PC-9 (cell line): Measurements from ENCODE around the gene AKR1C1. TPM values are rescaled to one million over a fixed set of nuclear protein-coding genes. Genes with fewer than 3 reads are reported as not detected.
"Not testable (repeated sequence)": the region's sequence is repeated elsewhere in the genome, so short reads cannot be mapped to it uniquely, and the experiment has no call there.

Experiments used
- BruUV-seq: library from RNA; stranded (reverse); fragments of 400-500 nt; replicated peaks from 2 replicates; lab custom pipeline; 2021; lab: Mats Ljungman, UMichigan
- CTCF ChIA-PET: fragments of 300-600 bp; sonication (Branson Sonifier 250); formaldehyde crosslinking; loops from one replicate; lab custom pipeline; 2022; ENCODE audit warnings: antibody characterized with exemption; lab: Charles Lee
- POLR2A ChIA-PET: fragments of 300-600 bp; sonication (Branson Sonifier 250); formaldehyde crosslinking; loops from one replicate; lab custom pipeline; 2022; ENCODE audit warnings: antibody characterized with exemption; ENCODE audit not compliant: unreplicated experiment; lab: Charles Lee
- DNase-seq, 2 experiments: peaks; one replicate each; pipeline versions ENCODE4 v3.0.0 to v3.0.0-alpha.2; 2015 to 2022; ENCODE audit warnings: mixed read lengths in 1 of 2
- H2AFZ ChIP-seq: fragments of 200-600 bp; sonication (generic); 2 replicates; pipeline ENCODE4 v1.8.1; 2017; ENCODE audit warnings: antibody characterized with exemption
- H3F3A ChIP-seq: fragments of 200-600 bp; sonication (generic); 2 replicates; pipeline ENCODE4 v1.8.1; 2017; ENCODE audit warnings: antibody characterized with exemption, mild to moderate bottlenecking, low read depth; ENCODE audit not compliant: insufficient read depth
- H3K27ac ChIP-seq: fragments of 200-600 bp; sonication (generic); 2 replicates; pipeline ENCODE4 v1.6.1; 2016; ENCODE audit warnings: mixed run types
- H3K27me3 ChIP-seq: fragments of 200-600 bp; sonication (generic); 2 replicates; pipeline ENCODE4 v1.6.1; 2016; ENCODE audit warnings: low read depth, mixed run types; ENCODE audit not compliant: insufficient read depth
- H3K36me3 ChIP-seq: fragments of 200-600 bp; sonication (generic); 2 replicates; pipeline ENCODE4 v1.6.1; 2016; ENCODE audit warnings: low read depth, mixed run types
- H3K4me1 ChIP-seq: fragments of 200-600 bp; sonication (generic); replicated peaks from 2 replicates; pipeline ENCODE4 v1.6.1; 2016; ENCODE audit warnings: mixed run types; ENCODE audit not compliant: insufficient read depth
- H3K4me2 ChIP-seq: fragments of 200-600 bp; sonication (generic); 2 replicates; pipeline ENCODE4 v1.6.1; 2017; ENCODE audit warnings: mixed run types
- H3K4me3 ChIP-seq: fragments of 200-600 bp; sonication (generic); 2 replicates; pipeline ENCODE4 v1.6.1; 2016; ENCODE audit warnings: mixed run types
- H3K79me2 ChIP-seq: fragments of 200-600 bp; sonication (generic); 2 replicates; pipeline ENCODE4 v1.6.1; 2017; ENCODE audit warnings: low read depth, mixed run types
- H3K9me2 ChIP-seq: fragments of 200-600 bp; sonication (generic); 2 replicates; pipeline ENCODE4 v1.8.1; 2017; ENCODE audit warnings: mild to moderate bottlenecking; ENCODE audit not compliant: insufficient read depth
- H3K9me3 ChIP-seq: fragments of 200-600 bp; sonication (generic); 2 replicates; pipeline ENCODE4 v1.8.1; 2016; ENCODE audit warnings: low read depth; ENCODE audit not compliant: insufficient read depth
- H4K20me1 ChIP-seq: fragments of 200-600 bp; sonication (generic); 2 replicates; pipeline ENCODE4 v1.8.1; 2017; ENCODE audit not compliant: insufficient read depth
- intact Hi-C: fragments of 100-400 bp; cut with micrococcal nuclease; formaldehyde crosslinking; loops from one replicate; pipeline ENCODE4 v1.10.0; 2022; ENCODE audit not compliant: unreplicated experiment
- total RNA-seq: library from RNA; stranded (reverse); gene quantifications from 2 replicates; pipeline ENCODE4 v1.2.3, GENCODE V29; 2021

The AKR1C1 gene
- total RNA-seq, 1 experiment from 2014 or later: 1,313 TPM

- not testable (repeated sequence) for H3F3A ChIP-seq, H3K36me3 ChIP-seq, H3K4me1 ChIP-seq, H3K9me3 ChIP-seq, H2AFZ ChIP-seq, BruUV-seq, H4K20me1 ChIP-seq, H3K27me3 ChIP-seq, H3K9me2 ChIP-seq, DNase-seq
- ChIA-PET CTCF (interaction anchor here (0.6 kb wide), 1 partner anchor 114 kb away, joined by 3 read pairs; no protein-coding TSS in a partner anchor), POLR2A (interaction anchor here (0.7 kb wide), 3 partner anchors 19 to 880 kb away, joined by 3 to 4 read pairs (median 4); no protein-coding TSS in a partner anchor)
- Histone ChIP-seq H3K79me2 (peaks cover 45% of the 10 kb centered on the region), H3K4me3 (peak overlapping the region; percentile 64), H3K27ac (0 out of 2 replicates have a peak overlapping the region, but pooled peaks have one; percentile 9), H3K4me2 (peak overlapping the region; percentile 71)
- intact Hi-C loops: loop anchor here (1.0 to 2.0 kb wide), 2 partner anchors 19 to 116 kb away; no protein-coding TSS in a partner anchor
Observed at GRCh38 chr10:4965763-4966162, 2.5 kb downstream of the AKR1C1 start.

GRCh38 chr10:4967189-4967588 lies 4.0 kb downstream of the AKR1C1 start:
- CTCF ChIA-PET, H2AFZ ChIP-seq, DNase-seq, BruUV-seq, H3K4me1 ChIP-seq, H3K27ac ChIP-seq, intact Hi-C loops, H3K27me3 ChIP-seq, H3K36me3 ChIP-seq, POLR2A ChIA-PET, H3K9me2 ChIP-seq, H3F3A ChIP-seq, H3K9me3 ChIP-seq, H4K20me1 ChIP-seq: not testable (repeated sequence)
- Histone ChIP-seq H3K4me3 (0 out of 2 replicates have a peak overlapping the region, but pooled peaks have one; percentile 31), H3K79me2 (peaks cover 45% of the 10 kb centered on the region), H3K4me2 (peak overlapping the region; percentile 71; the same call in 1 of the 2 replicates)

GRCh38 chr10:4969289-4969688 lies 6.1 kb downstream of the AKR1C1 start:
- H3F3A ChIP-seq, H3K4me1 ChIP-seq, H2AFZ ChIP-seq, DNase-seq, intact Hi-C loops, H3K27me3 ChIP-seq, H3K9me3 ChIP-seq, H3K36me3 ChIP-seq, H3K4me3 ChIP-seq, H3K27ac ChIP-seq, H3K9me2 ChIP-seq, BruUV-seq, POLR2A ChIA-PET, H4K20me1 ChIP-seq: not testable (repeated sequence)
- Histone ChIP-seq H3K79me2 (peaks cover 36% of the 10 kb centered on the region), H3K4me2 (peak overlapping the region; percentile 42; the same call in 1 of the 2 replicates)
- CTCF ChIA-PET: interaction anchor here (0.6 kb wide), 1 partner anchor 325 kb away, joined by 4 read pairs; no protein-coding TSS in a partner anchor

GRCh38 chr10:4970362-4970761 lies 7.1 kb downstream of the AKR1C1 start:
- peaks cover 25% of the 10 kb centered on the region for H3K79me2 ChIP-seq
- DNase-seq, H3K27ac ChIP-seq, BruUV-seq, H3F3A ChIP-seq, H3K9me3 ChIP-seq, intact Hi-C loops, H3K4me1 ChIP-seq, H3K9me2 ChIP-seq, H3K4me2 ChIP-seq, H3K27me3 ChIP-seq, H3K4me3 ChIP-seq, H3K36me3 ChIP-seq, H4K20me1 ChIP-seq, H2AFZ ChIP-seq, CTCF ChIA-PET: not testable (repeated sequence)
- POLR2A ChIA-PET: interaction anchor here (0.6 kb wide), 1 partner anchor 138 kb away, joined by 3 read pairs; no protein-coding TSS in a partner anchor

- H3K27ac ChIP-seq, H3F3A ChIP-seq, intact Hi-C loops, H4K20me1 ChIP-seq, H3K4me1 ChIP-seq, H3K27me3 ChIP-seq, DNase-seq, H3K36me3 ChIP-seq, H3K9me3 ChIP-seq, H3K79me2 ChIP-seq, POLR2A ChIA-PET, H3K9me2 ChIP-seq, H2AFZ ChIP-seq, H3K4me2 ChIP-seq, CTCF ChIA-PET, H3K4me3 ChIP-seq: not testable (repeated sequence)
- BruUV-seq: TSS peak; percentile 0
Observed at GRCh38 chr10:4972369-4973142, 9.3 kb downstream of the AKR1C1 start.

- H2AFZ ChIP-seq, H3F3A ChIP-seq, CTCF ChIA-PET, H3K36me3 ChIP-seq, H3K79me2 ChIP-seq, H3K4me1 ChIP-seq, H3K27ac ChIP-seq, H3K4me2 ChIP-seq, H3K27me3 ChIP-seq, DNase-seq, BruUV-seq, H3K9me3 ChIP-seq, H3K4me3 ChIP-seq, H3K9me2 ChIP-seq, intact Hi-C loops, POLR2A ChIA-PET, H4K20me1 ChIP-seq: not testable (repeated sequence)
Observed at GRCh38 chr10:4973294-4973693, 10.1 kb downstream of the AKR1C1 start.

- H3K4me2 ChIP-seq, CTCF ChIA-PET: not testable (repeated sequence)
Observed at GRCh38 chr10:4974400-4974799, 11.2 kb downstream of the AKR1C1 start.

More at GRCh38 chr10:4974400-4974799, 11.2 kb downstream of the AKR1C1 start:
- H3K4me1 ChIP-seq, H3K9me3 ChIP-seq, DNase-seq, H3K36me3 ChIP-seq, H3K79me2 ChIP-seq, H3F3A ChIP-seq, BruUV-seq, POLR2A ChIA-PET, H2AFZ ChIP-seq, intact Hi-C loops, H4K20me1 ChIP-seq, H3K9me2 ChIP-seq, H3K27me3 ChIP-seq, H3K4me3 ChIP-seq, H3K27ac ChIP-seq: not testable (repeated sequence)
